ENCODE measurements around the gene KAZN.

KAZN gene

DNA sequence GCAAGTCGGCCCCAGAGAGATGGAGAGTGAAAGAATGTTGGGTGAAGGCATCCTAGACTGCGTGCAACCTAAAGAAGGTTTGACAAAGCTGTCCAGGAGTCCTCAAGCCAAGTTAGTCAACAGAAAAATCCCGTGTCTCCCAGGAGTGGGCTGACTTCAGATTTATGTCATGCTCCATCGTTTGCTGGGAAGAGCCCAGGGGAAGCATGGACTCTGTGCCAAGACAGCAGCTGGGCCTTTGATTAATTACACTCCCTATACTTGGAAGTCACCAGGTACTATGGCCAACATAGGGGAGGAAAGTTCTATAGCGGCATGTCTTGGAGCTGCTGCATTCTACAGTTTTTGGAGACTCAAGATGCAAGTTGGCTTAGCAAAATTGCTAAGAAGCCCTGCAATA lies 247.4 kb downstream of the KAZN start:
- H3F3A ChIP-seq (ENCODE audit: low read depth), result no peaks in the 10 kb centered on the region
- no peaks in the 10 kb centered on the region for H3K4me1 ChIP-seq (ENCODE audit: insufficient read depth, low read length, poor library complexity, severe bottlenecking)
- no peaks in the 10 kb centered on the region for H4K20me1 ChIP-seq (ENCODE audit: insufficient read depth, low read length, poor library complexity, severe bottlenecking)
- no peak overlapping the region for H2AFZ ChIP-seq (ENCODE audit: low read length)
- H3K36me3 ChIP-seq (ENCODE audit: insufficient read depth, low read length), result no peaks in the 10 kb centered on the region
- TF ChIP-seq EZH2phosphoT487 (IDR thresholded peaks at IDR 0.05; ENCODE audit: borderline replicate concordance) (no peak), CTCF (conservative IDR thresholded peaks at IDR 0.05; ENCODE audit: low read length) (no peak)
- H3K9me3 ChIP-seq (ENCODE audit: insufficient read depth, low read depth, low read length), result peaks cover 11% of the 10 kb centered on the region; the same call in 1 of the 2 replicates
- no peak overlapping the region for H3K4me3 ChIP-seq (ENCODE audit: low read length, poor library complexity, severe bottlenecking)
- no peaks in the 10 kb centered on the region for H3K27me3 ChIP-seq (ENCODE audit: insufficient read depth, low read length, poor library complexity, severe bottlenecking)
- H3K79me2 ChIP-seq (ENCODE audit: insufficient read depth, low read length), result no peaks in the 10 kb centered on the region
- H3K9me2 ChIP-seq (replicated peaks; ENCODE audit: low read depth, low read length), result no peaks in the 10 kb centered on the region
- no peak overlapping the region for H3K4me2 ChIP-seq (ENCODE audit: low read depth, low read length, poor library complexity, severe bottlenecking)
- no peak overlapping the region for H3K9ac ChIP-seq (ENCODE audit: low read depth, low read length, poor library complexity, severe bottlenecking)

- H3F3A ChIP-seq (ENCODE audit: low read depth), result no peaks in the 10 kb centered on the region
- TF ChIP-seq CTCF (conservative IDR thresholded peaks at IDR 0.05; ENCODE audit: low read length), result no peak
- TF ChIP-seq EZH2phosphoT487 (IDR thresholded peaks at IDR 0.05; ENCODE audit: borderline replicate concordance), result no peak
- H3K4me1 ChIP-seq (ENCODE audit: insufficient read depth, low read length, poor library complexity, severe bottlenecking), result no peaks in the 10 kb centered on the region
- H3K27me3 ChIP-seq (ENCODE audit: insufficient read depth, low read length, poor library complexity, severe bottlenecking), result no peaks in the 10 kb centered on the region
- no peak overlapping the region for H3K4me3 ChIP-seq (ENCODE audit: low read length, poor library complexity, severe bottlenecking)
- H3K36me3 ChIP-seq (ENCODE audit: insufficient read depth, low read length), result no peaks in the 10 kb centered on the region
- H3K79me2 ChIP-seq (ENCODE audit: insufficient read depth, low read length), result no peaks in the 10 kb centered on the region
- H4K20me1 ChIP-seq (ENCODE audit: insufficient read depth, low read length, poor library complexity, severe bottlenecking), result no peaks in the 10 kb centered on the region
- H3K9ac ChIP-seq (ENCODE audit: low read depth, low read length, poor library complexity, severe bottlenecking), result no peak overlapping the region
- H3K4me2 ChIP-seq (ENCODE audit: low read depth, low read length, poor library complexity, severe bottlenecking), result no peak overlapping the region
- H2AFZ ChIP-seq (ENCODE audit: low read length), result no peak overlapping the region
- H3K9me3 ChIP-seq (ENCODE audit: insufficient read depth, low read depth, low read length), result peaks cover 8% of the 10 kb centered on the region; the same call in 1 of the 2 replicates
- no peaks in the 10 kb centered on the region for H3K9me2 ChIP-seq (replicated peaks; ENCODE audit: low read depth, low read length)
Measured at GRCh38 chr1:14846688-14847087, 248.2 kb downstream of the KAZN start.

DNA sequence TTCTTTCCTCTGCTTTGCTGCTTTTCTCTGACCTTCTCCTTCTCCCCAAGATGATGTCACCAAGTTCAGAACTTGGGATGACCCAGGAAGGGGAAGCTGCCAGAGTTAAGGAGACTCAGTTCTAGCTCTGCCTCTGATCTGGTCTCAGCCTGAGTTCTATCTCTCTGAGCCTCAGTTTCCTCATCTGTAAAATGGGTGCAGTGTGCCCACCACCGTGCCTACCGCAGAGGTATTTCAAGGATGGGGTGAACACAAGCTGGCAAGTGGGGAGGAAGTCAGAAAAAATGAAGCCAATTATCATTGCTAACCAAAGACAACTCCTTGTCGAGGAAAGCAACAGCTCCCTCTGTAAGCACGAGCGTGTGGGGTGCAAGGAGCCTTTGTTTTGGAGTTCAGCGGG lies 249.7 kb downstream of the KAZN start:
- TF ChIP-seq CTCF (conservative IDR thresholded peaks at IDR 0.05; ENCODE audit: low read length) (no peak), EZH2phosphoT487 (IDR thresholded peaks at IDR 0.05; ENCODE audit: borderline replicate concordance) (no peak)
- no peaks in the 10 kb centered on the region for H3K4me1 ChIP-seq (ENCODE audit: insufficient read depth, low read length, poor library complexity, severe bottlenecking)
- H3K4me2 ChIP-seq (ENCODE audit: low read depth, low read length, poor library complexity, severe bottlenecking), result no peak overlapping the region
- no peaks in the 10 kb centered on the region for H3K79me2 ChIP-seq (ENCODE audit: insufficient read depth, low read length)
- no peaks in the 10 kb centered on the region for H4K20me1 ChIP-seq (ENCODE audit: insufficient read depth, low read length, poor library complexity, severe bottlenecking)
- H3F3A ChIP-seq (ENCODE audit: low read depth), result no peaks in the 10 kb centered on the region
- no peak overlapping the region for H3K4me3 ChIP-seq (ENCODE audit: low read length, poor library complexity, severe bottlenecking)
- H3K9me2 ChIP-seq (replicated peaks; ENCODE audit: low read depth, low read length), result no peaks in the 10 kb centered on the region
- no peaks in the 10 kb centered on the region for H3K27me3 ChIP-seq (ENCODE audit: insufficient read depth, low read length, poor library complexity, severe bottlenecking)
- H3K9ac ChIP-seq (ENCODE audit: low read depth, low read length, poor library complexity, severe bottlenecking), result no peak overlapping the region
- no peaks in the 10 kb centered on the region for H3K36me3 ChIP-seq (ENCODE audit: insufficient read depth, low read length)
- H3K9me3 ChIP-seq (ENCODE audit: insufficient read depth, low read depth, low read length), result no peaks in the 10 kb centered on the region
- H2AFZ ChIP-seq (ENCODE audit: low read length), result no peak overlapping the region
